ENCODE data around the gene SETD2. TPM values are rescaled to one million over a fixed set of nuclear protein-coding genes. Genes with fewer than 3 reads are reported as not detected.

The SETD2 gene
- total RNA-seq, 4 donors from 2014 or later, result 42.9 to 59.6 (median 47.7) TPM

DNA sequence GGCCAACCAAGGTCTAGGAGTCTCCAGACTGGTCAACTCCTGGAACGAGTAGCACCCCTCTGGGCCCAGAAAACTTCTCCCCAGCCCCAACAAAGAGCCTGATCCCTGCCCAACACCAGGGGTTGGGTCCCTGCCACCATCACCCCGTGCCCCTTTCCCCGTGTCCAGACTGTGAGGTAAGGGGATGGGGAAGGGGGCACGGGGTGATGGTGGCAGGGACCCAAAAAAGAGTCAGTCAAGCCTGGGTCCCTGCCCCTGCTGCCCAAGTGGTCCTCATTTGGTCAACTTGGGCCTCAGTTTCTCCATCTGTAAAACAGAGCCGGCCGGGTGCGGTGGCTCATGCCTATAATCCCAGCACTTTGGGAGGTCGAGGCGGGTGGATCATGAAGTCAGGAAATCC lies 185.5 kb downstream of the SETD2 start:
- no peak overlapping the region for H3K4me3 ChIP-seq (ENCODE audit: low read depth, poor library complexity, severe bottlenecking)
- TF ChIP-seq, protein P1, sequence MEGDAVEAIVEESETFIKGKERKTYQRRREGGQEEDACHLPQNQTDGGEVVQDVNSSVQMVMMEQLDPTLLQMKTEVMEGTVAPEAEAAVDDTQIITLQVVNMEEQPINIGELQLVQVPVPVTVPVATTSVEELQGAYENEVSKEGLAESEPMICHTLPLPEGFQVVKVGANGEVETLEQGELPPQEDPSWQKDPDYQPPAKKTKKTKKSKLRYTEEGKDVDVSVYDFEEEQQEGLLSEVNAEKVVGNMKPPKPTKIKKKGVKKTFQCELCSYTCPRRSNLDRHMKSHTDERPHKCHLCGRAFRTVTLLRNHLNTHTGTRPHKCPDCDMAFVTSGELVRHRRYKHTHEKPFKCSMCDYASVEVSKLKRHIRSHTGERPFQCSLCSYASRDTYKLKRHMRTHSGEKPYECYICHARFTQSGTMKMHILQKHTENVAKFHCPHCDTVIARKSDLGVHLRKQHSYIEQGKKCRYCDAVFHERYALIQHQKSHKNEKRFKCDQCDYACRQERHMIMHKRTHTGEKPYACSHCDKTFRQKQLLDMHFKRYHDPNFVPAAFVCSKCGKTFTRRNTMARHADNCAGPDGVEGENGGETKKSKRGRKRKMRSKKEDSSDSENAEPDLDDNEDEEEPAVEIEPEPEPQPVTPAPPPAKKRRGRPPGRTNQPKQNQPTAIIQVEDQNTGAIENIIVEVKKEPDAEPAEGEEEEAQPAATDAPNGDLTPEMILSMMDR (IDR thresholded peaks at IDR 0.05), result no peak
- no peak for TF ChIP-seq POLR2A (IDR thresholded peaks at IDR 0.05)
- intact Hi-C loops (cut with DNase I; ENCODE audit: low total_unique reads), result no loop called here
- WGBS, 2 donors, result 80 to 84% methylated on average over 9 of the region's 9 CpGs
- peak in 1 of 2 donors; percentile 85 for DNase-seq (ENCODE audit: low spot score in 2 of 2)

DNA sequence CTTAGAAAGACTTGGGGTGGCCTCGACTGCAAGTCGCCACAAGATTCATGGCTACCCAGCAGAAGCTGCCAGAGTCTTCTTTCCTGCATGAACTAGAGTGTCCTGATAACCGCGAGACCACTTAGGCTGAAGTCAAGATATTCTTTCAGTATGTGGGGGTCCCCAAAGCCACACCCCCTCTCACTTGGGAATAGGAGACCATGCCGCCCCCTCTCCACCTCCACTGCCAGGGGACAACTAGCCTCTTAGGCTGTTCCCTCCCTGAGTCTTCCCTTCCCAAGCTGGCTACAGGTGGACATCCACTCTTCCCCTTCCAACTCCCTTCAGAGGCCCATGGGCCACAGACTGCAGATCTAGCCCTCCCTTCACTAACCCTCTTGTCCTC lies 186.1 kb downstream of the SETD2 start:
- DNase-seq (ENCODE audit: low spot score in 2 of 2), result peak in 1 of 2 donors; percentile 72
- TF ChIP-seq POLR2A (IDR thresholded peaks at IDR 0.05), result no peak
- TF ChIP-seq, protein P1 (IDR thresholded peaks at IDR 0.05), result no peak
- intact Hi-C loops (cut with DNase I; ENCODE audit: low total_unique reads), result no loop called here
- H3K4me3 ChIP-seq (ENCODE audit: low read depth, poor library complexity, severe bottlenecking), result no peak overlapping the region
- WGBS, 2 donors, result 93 to 95% methylated on average over 5 of the region's 5 CpGs

DNA sequence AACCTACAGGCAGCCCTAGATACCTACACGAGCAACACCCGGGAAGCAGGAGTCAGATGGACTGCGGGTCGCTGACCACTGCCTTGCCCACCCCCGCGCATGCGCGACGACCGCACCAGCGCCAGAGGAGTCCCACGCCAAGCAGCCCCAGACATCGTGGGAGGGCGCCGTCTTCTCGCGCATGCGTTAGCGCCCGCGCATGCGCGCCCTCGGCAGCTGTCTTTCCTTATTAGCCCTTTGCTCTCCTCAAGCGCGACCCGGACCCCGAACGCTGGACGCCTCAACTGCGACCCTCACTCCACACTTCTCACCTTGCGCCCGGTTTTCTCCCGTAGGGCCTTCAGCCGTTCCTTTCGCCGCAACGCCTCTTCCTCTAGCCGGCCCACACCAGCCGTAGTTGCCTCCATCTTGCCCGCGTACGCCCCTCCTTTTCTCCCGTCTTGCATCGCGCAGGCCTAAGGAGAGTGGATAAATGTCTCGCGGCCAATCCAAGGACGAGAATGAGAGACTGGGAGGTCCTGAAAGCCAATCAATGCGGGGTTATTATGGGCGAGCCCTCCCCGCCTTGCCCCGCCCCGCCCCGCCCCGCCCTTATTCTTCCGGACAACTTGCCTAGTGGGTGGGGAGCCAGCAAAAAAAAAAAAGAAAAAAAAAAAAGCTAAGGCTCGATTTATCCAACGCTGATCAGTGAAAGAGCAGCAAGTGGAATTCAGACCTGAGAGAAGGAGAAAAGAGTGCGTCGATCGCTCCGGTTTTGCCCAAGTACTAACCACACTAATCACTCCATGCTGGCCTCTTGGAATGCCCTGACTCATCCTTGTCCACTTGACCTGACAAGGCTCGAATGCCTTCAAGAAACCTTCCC lies 187.4 kb downstream of the SETD2 start, which contains the start of gene CCDC12:
Gene CCDC12 (minus strand): TSS at position 420 of the 865 bp plus-strand sequence. CDS start 13 bp downstream, at position 407.
- TF ChIP-seq, protein P1 (IDR thresholded peaks at IDR 0.05), result peak in 1 of 3 donors; percentile 72
- no peak for TF ChIP-seq POLR2A (IDR thresholded peaks at IDR 0.05)
- peak within 1 kb of the TSS; percentile 72 for H3K4me3 ChIP-seq (ENCODE audit: low read depth, poor library complexity, severe bottlenecking)
- DNase-seq (ENCODE audit: low spot score in 2 of 2), result peak; percentile 98 to 99
- 0% methylated on average over 48 to 64 of the region's 64 CpGs for WGBS, 2 donors
- intact Hi-C loops (cut with DNase I; ENCODE audit: low total_unique reads), result no loop called here

DNA sequence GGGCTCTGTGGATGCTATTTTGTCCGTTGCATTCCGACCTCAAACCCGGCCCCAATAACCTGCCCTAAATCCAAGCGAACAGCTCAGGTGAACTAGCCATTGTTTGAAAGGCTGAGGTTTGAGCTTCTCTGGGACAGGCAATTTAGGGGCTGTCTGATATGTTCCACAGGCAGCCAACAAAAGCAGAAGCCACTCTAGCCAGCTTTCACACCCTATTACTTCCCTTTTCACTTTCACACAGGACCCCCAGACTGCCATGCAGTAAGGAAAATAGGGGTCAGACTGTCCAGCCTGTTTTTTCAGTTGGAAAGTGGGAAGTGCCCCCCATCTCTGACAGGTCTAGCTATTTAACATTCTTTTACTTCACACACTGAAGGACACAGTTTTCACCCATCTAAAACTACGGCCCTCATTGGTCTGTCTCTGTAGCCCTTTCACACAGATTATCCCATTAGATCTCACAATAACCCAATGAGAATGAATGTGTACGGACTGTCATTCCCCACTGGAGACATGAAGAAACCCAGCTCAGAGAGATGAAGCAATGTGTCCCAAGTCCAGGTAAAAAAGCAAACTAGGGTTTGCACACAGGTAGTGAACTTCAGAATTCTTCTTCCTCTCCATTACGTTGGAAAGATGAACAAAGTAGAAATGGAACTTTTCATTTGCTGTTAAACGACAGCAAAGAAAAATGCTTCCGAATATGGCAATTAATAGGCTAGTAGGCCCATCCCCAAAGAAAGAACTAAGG lies 189.3 kb downstream of the SETD2 start:
- intact Hi-C loops (cut with DNase I; ENCODE audit: low total_unique reads), result no loop called here
- no peak overlapping the region for H3K4me3 ChIP-seq (ENCODE audit: low read depth, poor library complexity, severe bottlenecking)
- DNase-seq (ENCODE audit: low spot score in 2 of 2), result peak in 1 of 2 donors; percentile 63
- no peak for TF ChIP-seq POLR2A (IDR thresholded peaks at IDR 0.05)
- TF ChIP-seq, protein P1 (IDR thresholded peaks at IDR 0.05), result no peak
- 79 to 80% methylated on average over 9 of the region's 9 CpGs for WGBS, 2 donors

DNA sequence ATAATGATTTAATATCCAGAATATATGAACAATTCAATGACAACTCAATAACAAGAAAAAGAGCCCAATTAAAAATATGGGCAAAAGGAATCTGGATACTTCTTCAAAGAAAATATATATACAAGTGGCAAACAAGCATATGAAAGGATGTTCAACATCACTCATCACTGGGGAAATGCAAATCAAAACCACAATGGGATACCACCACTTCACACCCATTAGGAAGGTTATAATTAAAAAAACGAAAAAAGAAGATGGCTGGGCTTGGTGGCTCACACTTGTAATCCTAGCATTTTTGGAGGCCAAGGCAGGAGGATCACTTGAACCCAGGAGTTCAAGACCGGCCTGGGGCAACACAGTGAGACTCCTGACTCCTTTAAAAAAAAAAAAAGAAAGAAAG lies 191.5 kb downstream of the SETD2 start:
- WGBS, 2 donors, result 82 to 86% methylated on average over 2 of the region's 2 CpGs
- TF ChIP-seq, protein P1 (IDR thresholded peaks at IDR 0.05), result no peak
- TF ChIP-seq POLR2A (IDR thresholded peaks at IDR 0.05), result no peak
- H3K4me3 ChIP-seq (ENCODE audit: low read depth, poor library complexity, severe bottlenecking), result no peak overlapping the region
- intact Hi-C loops (cut with DNase I; ENCODE audit: low total_unique reads), result no loop called here
- no peak for DNase-seq (ENCODE audit: low spot score in 2 of 2)

Measured in lower leg skin (tissue), 4 donors.